SK-N-SH treated with all-trans-retinoic acid at 6 μM for 48 hours (cell line): ENCODE data around the gene GNA15.

ENCODE experiments used
- SNAI2 ChIP-seq: fragments of 250-450 bp; sonication (Bioruptor Pico); IDR thresholded peaks from 2 replicates; pipeline ENCODE4 v1.5.0; 2020; ENCODE audit warnings: mild to moderate bottlenecking, moderate library complexity
- ZC3H10 ChIP-seq: fragments of 250-450 bp; sonication (Bioruptor Pico); IDR thresholded peaks from 2 replicates; pipeline ENCODE4 v1.5.1; 2021; ENCODE audit warnings: mild to moderate bottlenecking, moderate library complexity
- TF ChIP-seq, protein P1 (sequence below): fragments of 250-450 bp; sonication (Bioruptor Pico); IDR thresholded peaks from 2 replicates; pipeline ENCODE4 v1.5.1; 2021; ENCODE audit warnings: mild to moderate bottlenecking, moderate library complexity

DNA sequence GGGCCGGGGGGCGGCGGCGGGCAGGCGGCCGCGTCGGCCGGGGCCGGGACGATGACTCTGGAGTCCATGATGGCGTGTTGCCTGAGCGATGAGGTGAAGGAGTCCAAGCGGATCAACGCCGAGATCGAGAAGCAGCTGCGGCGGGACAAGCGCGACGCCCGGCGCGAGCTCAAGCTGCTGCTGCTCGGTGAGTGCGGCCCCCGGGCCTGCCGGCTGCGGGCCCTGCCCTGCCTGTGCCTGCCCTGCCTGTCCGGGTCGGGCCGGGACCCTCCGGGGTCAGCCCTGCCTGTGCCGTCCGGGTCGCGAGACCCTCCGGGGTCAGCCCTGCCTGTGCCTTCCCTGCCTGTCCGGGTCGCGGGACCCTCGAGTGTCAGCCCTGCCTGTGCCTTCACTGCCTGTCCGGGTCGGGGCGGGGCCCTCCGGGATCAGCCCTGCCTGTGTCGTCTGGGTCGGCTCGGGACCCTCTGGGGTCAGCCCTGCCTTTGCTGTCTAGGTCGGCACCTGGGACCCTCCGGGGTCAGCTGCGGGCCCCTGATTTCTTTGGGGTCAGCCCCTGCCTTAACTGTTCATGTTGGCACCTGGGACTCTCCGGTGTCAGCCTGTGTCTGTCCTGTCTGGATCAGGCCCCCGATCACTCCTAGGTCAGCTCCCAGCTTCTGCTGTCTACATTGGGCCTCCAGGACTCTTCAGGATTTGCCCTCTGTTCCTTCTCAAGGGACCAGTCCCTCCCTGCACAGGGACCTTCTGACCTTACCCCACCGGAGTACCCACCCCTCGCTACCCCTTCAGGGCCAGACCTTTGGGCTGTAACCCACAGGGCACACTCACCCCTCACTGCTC, 41.0 kb upstream of the GNA15 start:
- TF ChIP-seq ZC3H10 (CRISPR knock-in tag) (no peak), SNAI2 (CRISPR knock-in tag) (no peak)
- TF ChIP-seq, protein P1, sequence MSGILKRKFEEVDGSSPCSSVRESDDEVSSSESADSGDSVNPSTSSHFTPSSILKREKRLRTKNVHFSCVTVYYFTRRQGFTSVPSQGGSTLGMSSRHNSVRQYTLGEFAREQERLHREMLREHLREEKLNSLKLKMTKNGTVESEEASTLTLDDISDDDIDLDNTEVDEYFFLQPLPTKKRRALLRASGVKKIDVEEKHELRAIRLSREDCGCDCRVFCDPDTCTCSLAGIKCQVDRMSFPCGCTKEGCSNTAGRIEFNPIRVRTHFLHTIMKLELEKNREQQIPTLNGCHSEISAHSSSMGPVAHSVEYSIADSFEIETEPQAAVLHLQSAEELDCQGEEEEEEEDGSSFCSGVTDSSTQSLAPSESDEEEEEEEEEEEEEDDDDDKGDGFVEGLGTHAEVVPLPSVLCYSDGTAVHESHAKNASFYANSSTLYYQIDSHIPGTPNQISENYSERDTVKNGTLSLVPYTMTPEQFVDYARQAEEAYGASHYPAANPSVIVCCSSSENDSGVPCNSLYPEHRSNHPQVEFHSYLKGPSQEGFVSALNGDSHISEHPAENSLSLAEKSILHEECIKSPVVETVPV (CRISPR knock-in tag): no peak
